ENCODE data around the gene OGN.

OGN gene

GRCh38 chr9:92397853-92398252 is 6.5 kb downstream of the OGN start:
- no peaks in the 10 kb centered on the region for H3F3A ChIP-seq (ENCODE audit: insufficient read depth, low read length)
- no peaks in the 10 kb centered on the region for H3K27me3 ChIP-seq (replicated peaks; ENCODE audit: insufficient read depth, low read length)
- no peaks in the 10 kb centered on the region for H3K36me3 ChIP-seq (replicated peaks; ENCODE audit: insufficient read depth, low read length)
- no peak overlapping the region for H3K4me2 ChIP-seq (ENCODE audit: low read depth, low read length)
- H3K9me2 ChIP-seq (replicated peaks; ENCODE audit: insufficient read depth, low read length), result no peaks in the 10 kb centered on the region
- DNase-seq, result no peak
- no peaks in the 10 kb centered on the region for H4K20me1 ChIP-seq (ENCODE audit: insufficient read depth, low read length)
- TF ChIP-seq, protein P1, sequence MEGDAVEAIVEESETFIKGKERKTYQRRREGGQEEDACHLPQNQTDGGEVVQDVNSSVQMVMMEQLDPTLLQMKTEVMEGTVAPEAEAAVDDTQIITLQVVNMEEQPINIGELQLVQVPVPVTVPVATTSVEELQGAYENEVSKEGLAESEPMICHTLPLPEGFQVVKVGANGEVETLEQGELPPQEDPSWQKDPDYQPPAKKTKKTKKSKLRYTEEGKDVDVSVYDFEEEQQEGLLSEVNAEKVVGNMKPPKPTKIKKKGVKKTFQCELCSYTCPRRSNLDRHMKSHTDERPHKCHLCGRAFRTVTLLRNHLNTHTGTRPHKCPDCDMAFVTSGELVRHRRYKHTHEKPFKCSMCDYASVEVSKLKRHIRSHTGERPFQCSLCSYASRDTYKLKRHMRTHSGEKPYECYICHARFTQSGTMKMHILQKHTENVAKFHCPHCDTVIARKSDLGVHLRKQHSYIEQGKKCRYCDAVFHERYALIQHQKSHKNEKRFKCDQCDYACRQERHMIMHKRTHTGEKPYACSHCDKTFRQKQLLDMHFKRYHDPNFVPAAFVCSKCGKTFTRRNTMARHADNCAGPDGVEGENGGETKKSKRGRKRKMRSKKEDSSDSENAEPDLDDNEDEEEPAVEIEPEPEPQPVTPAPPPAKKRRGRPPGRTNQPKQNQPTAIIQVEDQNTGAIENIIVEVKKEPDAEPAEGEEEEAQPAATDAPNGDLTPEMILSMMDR (IDR thresholded peaks at IDR 0.05; ENCODE audit: low read length), result no peak
- TF ChIP-seq EZH2phosphoT487 (IDR thresholded peaks at IDR 0.05; ENCODE audit: low read length), result no peak
- TF ChIP-seq EZH2 (optimal IDR thresholded peaks at IDR 0.05; ENCODE audit: low read depth, low read length), result no peak
- no peaks in the 10 kb centered on the region for H3K79me2 ChIP-seq (ENCODE audit: low read length)
- no peak overlapping the region for H3K27ac ChIP-seq (ENCODE audit: low read length)
- H3K9ac ChIP-seq (ENCODE audit: low read length), result no peak overlapping the region
- no peaks in the 10 kb centered on the region for H3K9me3 ChIP-seq (replicated peaks; ENCODE audit: insufficient read depth, low read length)
- H3K4me3 ChIP-seq (ENCODE audit: low read length), result no peak overlapping the region
- H2AFZ ChIP-seq (ENCODE audit: low read length), result no peak overlapping the region
- H3K4me1 ChIP-seq (ENCODE audit: low read length), result no peaks in the 10 kb centered on the region

DNA sequence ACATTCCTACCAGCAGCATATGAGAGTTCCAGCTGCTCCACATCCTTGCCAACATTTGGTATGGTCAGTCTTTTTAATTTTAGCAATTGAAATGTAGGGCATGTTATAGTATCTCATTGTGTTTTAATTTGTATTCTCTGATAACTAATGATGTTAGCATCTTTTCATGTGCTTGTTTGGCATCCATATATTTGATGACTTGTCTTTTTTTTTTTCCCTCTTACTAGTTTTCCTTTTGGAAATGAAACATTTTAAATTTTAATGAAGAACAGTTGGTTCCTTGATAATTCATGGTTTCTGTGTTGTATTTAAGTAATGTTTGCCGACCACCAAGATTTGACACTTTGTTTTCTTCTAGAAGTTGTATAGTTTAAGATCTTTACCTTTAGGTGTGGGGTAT is 8.8 kb downstream of the OGN start:
- H3K27ac ChIP-seq (ENCODE audit: low read length), result no peak overlapping the region
- H3K9ac ChIP-seq (ENCODE audit: low read length), result no peak overlapping the region
- no peaks in the 10 kb centered on the region for H3F3A ChIP-seq (ENCODE audit: insufficient read depth, low read length)
- H3K4me2 ChIP-seq (ENCODE audit: low read depth, low read length), result no peak overlapping the region
- H2AFZ ChIP-seq (ENCODE audit: low read length), result no peak overlapping the region
- H3K9me2 ChIP-seq (replicated peaks; ENCODE audit: insufficient read depth, low read length), result no peaks in the 10 kb centered on the region
- H4K20me1 ChIP-seq (ENCODE audit: insufficient read depth, low read length), result no peaks in the 10 kb centered on the region
- no peak for DNase-seq
- no peak overlapping the region for H3K4me3 ChIP-seq (ENCODE audit: low read length)
- TF ChIP-seq EZH2phosphoT487 (IDR thresholded peaks at IDR 0.05; ENCODE audit: low read length), result no peak
- no peaks in the 10 kb centered on the region for H3K79me2 ChIP-seq (ENCODE audit: low read length)
- H3K36me3 ChIP-seq (replicated peaks; ENCODE audit: insufficient read depth, low read length), result no peaks in the 10 kb centered on the region
- no peaks in the 10 kb centered on the region for H3K27me3 ChIP-seq (replicated peaks; ENCODE audit: insufficient read depth, low read length)
- no peaks in the 10 kb centered on the region for H3K9me3 ChIP-seq (replicated peaks; ENCODE audit: insufficient read depth, low read length)
- H3K4me1 ChIP-seq (ENCODE audit: low read length), result no peaks in the 10 kb centered on the region

- Histone ChIP-seq H3K79me2 (ENCODE audit: low read length) (no peaks in the 10 kb centered on the region), H2AFZ (ENCODE audit: low read length) (no peak overlapping the region), H3K27ac (ENCODE audit: low read length) (no peak overlapping the region), H3K9me2 (replicated peaks; ENCODE audit: insufficient read depth, low read length) (no peaks in the 10 kb centered on the region), H4K20me1 (ENCODE audit: insufficient read depth, low read length) (no peaks in the 10 kb centered on the region), H3K27me3 (replicated peaks; ENCODE audit: insufficient read depth, low read length) (no peaks in the 10 kb centered on the region), H3K4me2 (ENCODE audit: low read depth, low read length) (no peak overlapping the region), H3K9ac (ENCODE audit: low read length) (no peak overlapping the region), H3K9me3 (replicated peaks; ENCODE audit: insufficient read depth, low read length) (no peaks in the 10 kb centered on the region), H3K36me3 (replicated peaks; ENCODE audit: insufficient read depth, low read length) (no peaks in the 10 kb centered on the region), H3K4me1 (ENCODE audit: low read length) (no peaks in the 10 kb centered on the region), H3K4me3 (ENCODE audit: low read length) (no peak overlapping the region), H3F3A (ENCODE audit: insufficient read depth, low read length) (no peaks in the 10 kb centered on the region)
- TF ChIP-seq EZH2phosphoT487 (IDR thresholded peaks at IDR 0.05; ENCODE audit: low read length) (no peak), EZH2 (optimal IDR thresholded peaks at IDR 0.05; ENCODE audit: low read depth, low read length) (no peak)
- TF ChIP-seq, protein P1 (IDR thresholded peaks at IDR 0.05; ENCODE audit: low read length), result no peak
- DNase-seq, result no peak
Observed at GRCh38 chr9:92393686-92394085, 10.7 kb downstream of the OGN start.

- no peaks in the 10 kb centered on the region for H3F3A ChIP-seq (ENCODE audit: insufficient read depth, low read length)
- DNase-seq, result no peak
- no peaks in the 10 kb centered on the region for H3K4me1 ChIP-seq (ENCODE audit: low read length)
- no peaks in the 10 kb centered on the region for H3K9me3 ChIP-seq (replicated peaks; ENCODE audit: insufficient read depth, low read length)
- no peak overlapping the region for H3K4me3 ChIP-seq (ENCODE audit: low read length)
- H3K4me2 ChIP-seq (ENCODE audit: low read depth, low read length), result no peak overlapping the region
- no peaks in the 10 kb centered on the region for H3K9me2 ChIP-seq (replicated peaks; ENCODE audit: insufficient read depth, low read length)
- no peaks in the 10 kb centered on the region for H4K20me1 ChIP-seq (ENCODE audit: insufficient read depth, low read length)
- no peak overlapping the region for H3K27ac ChIP-seq (ENCODE audit: low read length)
- no peaks in the 10 kb centered on the region for H3K36me3 ChIP-seq (replicated peaks; ENCODE audit: insufficient read depth, low read length)
- TF ChIP-seq, protein P1 (IDR thresholded peaks at IDR 0.05; ENCODE audit: low read length), result no peak
- TF ChIP-seq EZH2phosphoT487 (IDR thresholded peaks at IDR 0.05; ENCODE audit: low read length), result no peak
- TF ChIP-seq EZH2 (optimal IDR thresholded peaks at IDR 0.05; ENCODE audit: low read depth, low read length), result no peak
- no peak overlapping the region for H2AFZ ChIP-seq (ENCODE audit: low read length)
- H3K27me3 ChIP-seq (replicated peaks; ENCODE audit: insufficient read depth, low read length), result no peaks in the 10 kb centered on the region
- no peak overlapping the region for H3K9ac ChIP-seq (ENCODE audit: low read length)
- H3K79me2 ChIP-seq (ENCODE audit: low read length), result no peaks in the 10 kb centered on the region
Observed at GRCh38 chr9:92392690-92393089, 11.7 kb downstream of the OGN start.

Data from MM.1S (cell line).